Muscle layer of duodenum (tissue), 2 donors: ENCODE results near the gene SBF2.

Source experiments
- H3K27ac ChIP-seq: one replicate; pipeline ENCODE4 v1.7.0; 2013; ENCODE audit warnings: mild to moderate bottlenecking, low read length
- H3K27me3 ChIP-seq: one replicate; pipeline ENCODE4 v1.7.0; 2013; ENCODE audit warnings: low read depth, mild to moderate bottlenecking, control low read depth, low read length
- H3K36me3 ChIP-seq, 2 donors: one replicate each; pipeline ENCODE4 v1.7.0; 2013; ENCODE audit warnings: low read length in 2 of 2, control low read depth in 1 of 2, mild to moderate bottlenecking in 1 of 2; ENCODE audit not compliant: insufficient read depth in 2 of 2, control insufficient read depth in 1 of 2
- H3K4me1 ChIP-seq, 2 donors: one replicate each; pipeline ENCODE4 v1.7.0; 2013; ENCODE audit warnings: low read length in 2 of 2, mild to moderate bottlenecking in 2 of 2, control low read depth in 1 of 2, moderate library complexity in 1 of 2; ENCODE audit not compliant: insufficient read depth in 2 of 2, control insufficient read depth in 1 of 2
- H3K4me3 ChIP-seq, 2 donors: one replicate each; pipeline ENCODE4 v1.7.0; 2013; ENCODE audit warnings: low read length in 2 of 2, low read depth in 1 of 2, mild to moderate bottlenecking in 1 of 2
- H3K9me3 ChIP-seq, 2 donors: one replicate each; pipeline ENCODE4 v1.7.0; 2013; ENCODE audit warnings: low read length in 2 of 2, control low read depth in 1 of 2, mild to moderate bottlenecking in 1 of 2; ENCODE audit not compliant: control insufficient read depth in 1 of 2
- donor health status: healthy.

The SBF2 gene

GRCh38 chr11:10293423-10294289 lies at the start of gene SBF2:
SBF2 (minus strand) TSS chr11:10294219; CDS start chr11:10294069, 150 bp downstream.
- peaks cover 12 to 28% of the 10 kb centered on the region in 2 donors for H3K4me1 ChIP-seq
- peaks cover 0 to 7% of the 10 kb centered on the region in 2 donors for H3K36me3 ChIP-seq

GRCh38 chr11:10338287-10338686 lies 44.3 kb upstream of the SBF2 start:
- no peak overlapping the region for H3K27ac ChIP-seq
- H3K4me1 ChIP-seq = no peaks in the 10 kb centered on the region
- no peaks in the 10 kb centered on the region for H3K9me3 ChIP-seq
- H3K36me3 ChIP-seq = no peaks in the 10 kb centered on the region
- H3K27me3 ChIP-seq = no peaks in the 10 kb centered on the region
- H3K4me3 ChIP-seq = no peak overlapping the region

More at GRCh38 chr11:10293423-10294289, at the start of gene SBF2:
- H3K4me3 ChIP-seq = peak within 1 kb of the TSS; percentile 78 to 81
- H3K9me3 ChIP-seq = no peaks in the 10 kb centered on the region
- H3K27ac ChIP-seq = peak within 1 kb of the TSS; percentile 91
- H3K27me3 ChIP-seq = no peaks in the 10 kb centered on the region

- no peaks in the 10 kb centered on the region for H3K9me3 ChIP-seq
- H3K4me3 ChIP-seq = no peak overlapping the region
- no peaks in the 10 kb centered on the region for H3K27me3 ChIP-seq
- H3K27ac ChIP-seq = no peak overlapping the region
- H3K36me3 ChIP-seq = no peaks in the 10 kb centered on the region
- H3K4me1 ChIP-seq = peaks cover 0 to 6% of the 10 kb centered on the region in 2 donors
These were observed 39.5 kb upstream of the SBF2 start for GRCh38 chr11:10333490-10333889.

GRCh38 chr11:10331548-10332289 lies 37.7 kb upstream of the SBF2 start:
- Histone ChIP-seq H3K9me3 (no peaks in the 10 kb centered on the region), H3K4me1 (peaks cover 5 to 20% of the 10 kb centered on the region in 2 donors), H3K27ac (no peak overlapping the region), H3K4me3 (no peak overlapping the region), H3K27me3 (no peaks in the 10 kb centered on the region), H3K36me3 (no peaks in the 10 kb centered on the region)

- H3K27me3 ChIP-seq = no peaks in the 10 kb centered on the region
- H3K9me3 ChIP-seq = no peaks in the 10 kb centered on the region
- no peak overlapping the region for H3K4me3 ChIP-seq
- H3K4me1 ChIP-seq = peaks cover 14 to 20% of the 10 kb centered on the region in 2 donors
- no peaks in the 10 kb centered on the region for H3K36me3 ChIP-seq
- H3K27ac ChIP-seq = no peak overlapping the region
These were observed 35.9 kb upstream of the SBF2 start for GRCh38 chr11:10329935-10330334.

GRCh38 chr11:10329356-10329755 lies 35.3 kb upstream of the SBF2 start:
- Histone ChIP-seq H3K9me3 (no peaks in the 10 kb centered on the region), H3K4me1 (peaks cover 18 to 20% of the 10 kb centered on the region in 2 donors), H3K27me3 (no peaks in the 10 kb centered on the region), H3K36me3 (no peaks in the 10 kb centered on the region), H3K27ac (no peak overlapping the region), H3K4me3 (no peak overlapping the region)

- peak overlapping the region; percentile 3 for H3K27ac ChIP-seq
- H3K27me3 ChIP-seq = no peaks in the 10 kb centered on the region
- no peaks in the 10 kb centered on the region for H3K9me3 ChIP-seq
- H3K36me3 ChIP-seq = no peaks in the 10 kb centered on the region
- no peak overlapping the region for H3K4me3 ChIP-seq
- H3K4me1 ChIP-seq = peaks cover 18 to 20% of the 10 kb centered on the region in 2 donors
These were observed 34.5 kb upstream of the SBF2 start for GRCh38 chr11:10328314-10329098.

GRCh38 chr11:10327254-10327653 lies 33.2 kb upstream of the SBF2 start:
- no peaks in the 10 kb centered on the region for H3K27me3 ChIP-seq
- no peaks in the 10 kb centered on the region for H3K9me3 ChIP-seq
- H3K27ac ChIP-seq = no peak overlapping the region
- no peak overlapping the region for H3K4me3 ChIP-seq
- peaks cover 18 to 20% of the 10 kb centered on the region in 2 donors for H3K4me1 ChIP-seq
- H3K36me3 ChIP-seq = no peaks in the 10 kb centered on the region

- H3K4me1 ChIP-seq = peaks cover 18 to 20% of the 10 kb centered on the region in 2 donors
- no peak overlapping the region for H3K4me3 ChIP-seq
- H3K9me3 ChIP-seq = no peaks in the 10 kb centered on the region
- H3K27me3 ChIP-seq = no peaks in the 10 kb centered on the region
- no peaks in the 10 kb centered on the region for H3K36me3 ChIP-seq
- H3K27ac ChIP-seq = peak overlapping the region; percentile 47
These were observed 32.3 kb upstream of the SBF2 start for GRCh38 chr11:10326012-10326964.

- H3K4me1 ChIP-seq = peaks cover 18 to 20% of the 10 kb centered on the region in 2 donors
- H3K36me3 ChIP-seq = no peaks in the 10 kb centered on the region
- H3K27ac ChIP-seq = peak overlapping the region; percentile 47
- H3K4me3 ChIP-seq = no peak overlapping the region
- H3K27me3 ChIP-seq = no peaks in the 10 kb centered on the region
- no peaks in the 10 kb centered on the region for H3K9me3 ChIP-seq
These were observed 31.4 kb upstream of the SBF2 start for GRCh38 chr11:10325277-10326011.
